NCI-H345 (cell line): ENCODE data around the gene SH3RF3.
"Not testable (repeated sequence)": the region's sequence is repeated elsewhere in the genome, so short reads cannot be mapped to it uniquely, and the experiment has no call there.

Experiments
- DNase-seq: peaks from one replicate; lab custom pipeline; 2025; lab: John Stamatoyannopoulos, UW

The SH3RF3 gene

GRCh38 chr2:109220860-109221259, 91.9 kb downstream of the SH3RF3 start:
- DNase-seq = no peak

GRCh38 chr2:109221316-109221715, 92.3 kb downstream of the SH3RF3 start:
- not testable (repeated sequence) for DNase-seq

- no peak for DNase-seq
Observed at GRCh38 chr2:109222422-109222821, 93.4 kb downstream of the SH3RF3 start.

- DNase-seq = no peak
Observed at GRCh38 chr2:109222825-109223471, 93.9 kb downstream of the SH3RF3 start.

- DNase-seq = no peak
Observed at GRCh38 chr2:109223490-109223889, 94.5 kb downstream of the SH3RF3 start.

- DNase-seq = not testable (repeated sequence)
Observed at GRCh38 chr2:109224341-109224740, 95.3 kb downstream of the SH3RF3 start.

- DNase-seq = no peak
Observed at GRCh38 chr2:109225170-109225782, 96.3 kb downstream of the SH3RF3 start.

- no peak for DNase-seq
Observed at GRCh38 chr2:109226128-109226527, 97.1 kb downstream of the SH3RF3 start.

- no peak for DNase-seq
Observed at GRCh38 chr2:109226622-109227021, 97.6 kb downstream of the SH3RF3 start.

- no peak for DNase-seq
Observed at GRCh38 chr2:109229094-109229675, 100.2 kb downstream of the SH3RF3 start.

GRCh38 chr2:109230941-109231420, 102.0 kb downstream of the SH3RF3 start:
- no peak for DNase-seq

- no peak for DNase-seq
Observed at GRCh38 chr2:109231428-109231827, 102.4 kb downstream of the SH3RF3 start.

GRCh38 chr2:109231996-109232705, 103.1 kb downstream of the SH3RF3 start:
- DNase-seq = no peak

- DNase-seq = no peak
Observed at GRCh38 chr2:109232909-109233308, 103.9 kb downstream of the SH3RF3 start.

GRCh38 chr2:109233643-109234042, 104.6 kb downstream of the SH3RF3 start:
- DNase-seq = no peak

GRCh38 chr2:109234355-109234754, 105.3 kb downstream of the SH3RF3 start:
- DNase-seq = no peak

GRCh38 chr2:109236147-109236546, 107.1 kb downstream of the SH3RF3 start:
- DNase-seq = no peak

GRCh38 chr2:109237792-109238191, 108.8 kb downstream of the SH3RF3 start:
- no peak for DNase-seq

GRCh38 chr2:109238580-109238979, 109.6 kb downstream of the SH3RF3 start:
- no peak for DNase-seq

GRCh38 chr2:109239720-109240119, 110.7 kb downstream of the SH3RF3 start:
- DNase-seq = no peak

- DNase-seq = no peak
Observed at GRCh38 chr2:109242210-109242653, 113.2 kb downstream of the SH3RF3 start.

- no peak for DNase-seq
Observed at GRCh38 chr2:109242654-109243331, 113.8 kb downstream of the SH3RF3 start.
